GM23338 (cell line): ENCODE measurements around the gene CD300A. TPM values are rescaled to one million over a fixed set of nuclear protein-coding genes. Genes with fewer than 3 reads are reported as not detected.
A peak's percentile ranks its signal among the peaks of the same experiment; 100 is the strongest.

Source experiments
- ATAC-seq: fragments of 200-7000 bp; cut with Tn5 transposase; 3 replicates; pipeline ENCODE4 v1.9.1; 2020
- DNase-seq: peaks from one replicate; pipeline ENCODE4 v3.0.0-alpha.2; 2015; ENCODE audit warnings: low spot score
- H2AFZ ChIP-seq: fragments of 200-600 bp; sonication (generic); 2 replicates; pipeline ENCODE4 v1.8.0; 2016; ENCODE audit warnings: antibody characterized with exemption, mild to moderate bottlenecking, moderate library complexity
- H3F3A ChIP-seq: fragments of 200-600 bp; sonication (generic); replicated peaks from 2 replicates; pipeline ENCODE4 v1.8.0; 2017; ENCODE audit warnings: antibody characterized with exemption, mixed run types, low read depth
- H3K27ac ChIP-seq: fragments of 200-600 bp; sonication (generic); 2 replicates; pipeline ENCODE4 v1.6.1; 2016; ENCODE audit warnings: low read depth
- H3K27me3 ChIP-seq: fragments of 200-600 bp; sonication (generic); 2 replicates; pipeline ENCODE4 v1.8.0; 2016; ENCODE audit warnings: mild to moderate bottlenecking, mixed run types, moderate library complexity; ENCODE audit not compliant: insufficient read depth
- H3K36me3 ChIP-seq: fragments of 200-600 bp; sonication (generic); 2 replicates; pipeline ENCODE4 v1.8.0; 2016; ENCODE audit warnings: mild to moderate bottlenecking; ENCODE audit not compliant: insufficient read depth
- H3K4me1 ChIP-seq: fragments of 200-600 bp; sonication (generic); 2 replicates; pipeline ENCODE4 v1.8.0; 2016; ENCODE audit warnings: mild to moderate bottlenecking, moderate library complexity; ENCODE audit not compliant: insufficient read depth
- H3K4me2 ChIP-seq: fragments of 200-600 bp; sonication (generic); 2 replicates; pipeline ENCODE4 v1.7.1; 2017; ENCODE audit warnings: mixed run types
- H3K4me3 ChIP-seq: fragments of 200-600 bp; sonication (generic); 2 replicates; pipeline ENCODE4 v1.6.1; 2016; ENCODE audit warnings: mixed run types
- H3K79me2 ChIP-seq: fragments of 200-600 bp; sonication (generic); replicated peaks from 2 replicates; pipeline ENCODE4 v1.8.0; 2017; ENCODE audit warnings: mild to moderate bottlenecking; ENCODE audit not compliant: insufficient read depth
- H3K9me2 ChIP-seq: fragments of 200-600 bp; sonication (generic); 2 replicates; pipeline ENCODE4 v1.8.0; 2017; ENCODE audit not compliant: insufficient read depth
- H4K20me1 ChIP-seq: fragments of 200-600 bp; sonication (generic); replicated peaks from 2 replicates; pipeline ENCODE4 v1.8.0; 2017; ENCODE audit warnings: mild to moderate bottlenecking; ENCODE audit not compliant: insufficient read depth
- H3K27ac Mint-ChIP-seq: 2 replicates; pipeline ENCODE4 v1.8.0; 2020; ENCODE audit warnings: inconsistent platforms, mild to moderate bottlenecking, moderate library complexity, mixed read lengths
- H3K27me3 Mint-ChIP-seq: 3 replicates; pipeline ENCODE4 v1.8.0; 2022; ENCODE audit warnings: low read depth, mild to moderate bottlenecking, moderate library complexity, mixed read lengths, inconsistent platforms; ENCODE audit not compliant: insufficient read depth, poor library complexity
- H3K36me3 Mint-ChIP-seq: 3 replicates; pipeline ENCODE4 v1.8.0; 2021; ENCODE audit warnings: low read depth, mild to moderate bottlenecking, inconsistent platforms, moderate library complexity, mixed read lengths
- H3K4me1 Mint-ChIP-seq: 3 replicates; pipeline ENCODE4 v1.8.0; 2020; ENCODE audit warnings: mild to moderate bottlenecking, inconsistent platforms, mixed read lengths
- H3K4me3 Mint-ChIP-seq: 3 replicates; pipeline ENCODE4 v1.8.0; 2021; ENCODE audit warnings: moderate library complexity, mild to moderate bottlenecking, inconsistent platforms, mixed read lengths
- H3K9me3 Mint-ChIP-seq: 3 replicates; pipeline ENCODE4 v1.8.0; 2020; ENCODE audit warnings: moderate library complexity, mild to moderate bottlenecking, inconsistent platforms, mixed read lengths
- EZH2 ChIP-seq: fragments of 200-600 bp; sonication (generic); IDR thresholded peaks from one replicate; pipeline ENCODE4 v1.8.0; 2017; ENCODE audit warnings: antibody characterized with exemption, mild to moderate bottlenecking, low read depth; ENCODE audit not compliant: unreplicated experiment
- EZH2phosphoT487 ChIP-seq: fragments of 200-600 bp; sonication (generic); IDR thresholded peaks from one replicate; pipeline ENCODE4 v1.8.1; 2018; ENCODE audit warnings: antibody characterized with exemption; ENCODE audit not compliant: unreplicated experiment
- POLR2AphosphoS5 ChIP-seq: IDR thresholded peaks from 2 replicates; pipeline ENCODE4 v1.6.1; 2016; ENCODE audit warnings: antibody characterized with exemption, low read depth
- STAT1 ChIP-seq: IDR thresholded peaks from one replicate; pipeline ENCODE4 v1.6.1; 2016; ENCODE audit warnings: antibody characterized with exemption; ENCODE audit not compliant: unreplicated experiment
- ZNF114 ChIP-seq: fragments of 250-450 bp; sonication (Bioruptor Pico); IDR thresholded peaks from 2 replicates; pipeline ENCODE4 v1.5.0; 2020; ENCODE audit warnings: mild to moderate bottlenecking, moderate library complexity
- ZNF462 ChIP-seq: fragments of 250-450 bp; sonication (Bioruptor Pico); IDR thresholded peaks from 2 replicates; pipeline ENCODE4 v1.5.0; 2020; ENCODE audit warnings: mild to moderate bottlenecking, moderate library complexity
- polyA plus RNA-seq: library from polyadenylated mRNA; unstranded; fragments of >200 nt; fragmentation: Nextera tagmentation; extraction: Ambion mirVana; gene quantifications from 2 replicates; pipeline ENCODE4 v1.2.1, GENCODE V29; 2016
- total RNA-seq: library from RNA; depleted of rRNA; stranded (reverse); fragments of >200 nt; shearing (Covaris generic); gene quantifications from 2 replicates; pipeline ENCODE4 v1.2.3, GENCODE V29; 2014

CD300A gene
- total and polyA plus RNA-seq, 2 experiments from 2014 or later = 0.37 to 0.45 TPM

DNA sequence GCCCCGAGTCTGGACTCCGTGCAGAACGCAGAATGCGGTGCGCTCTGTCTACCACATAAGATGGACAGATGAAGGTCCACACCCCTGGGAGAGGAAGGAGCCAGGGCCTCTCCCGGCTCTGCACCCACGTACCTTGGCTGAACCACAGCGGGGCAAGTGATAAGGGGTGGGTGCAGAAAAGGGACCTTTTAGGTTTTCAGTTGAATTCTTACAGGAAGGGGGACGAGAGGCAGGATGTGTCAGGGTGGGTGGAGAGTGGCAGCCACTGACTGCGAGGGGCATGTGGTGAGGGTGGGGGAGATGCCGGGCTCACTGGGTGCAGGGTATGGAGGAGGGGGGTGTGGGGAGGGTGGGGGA, 372 bp downstream of the CD300A start (continued):
- TF ChIP-seq ZNF462 (CRISPR knock-in tag) = no peak
- no peak for TF ChIP-seq POLR2AphosphoS5
- no peak for TF ChIP-seq STAT1
- no peak for TF ChIP-seq EZH2phosphoT487
- no peak for TF ChIP-seq ZNF114 (CRISPR knock-in tag)

GRCh38 chr17:74467221-74467951, 952 bp downstream of the CD300A start:
- DNase-seq (peak; percentile 54), ATAC-seq (peak; percentile 78)
- TF ChIP-seq POLR2AphosphoS5 (no peak), EZH2 (peak; percentile 40)
- H3K4me2 ChIP-seq = peak overlapping the region; percentile 94
- H3K4me3 Mint-ChIP-seq = peak overlapping the region; percentile 62
- no peak overlapping the region for H3K27ac Mint-ChIP-seq
- H4K20me1 ChIP-seq = no peaks in the 10 kb centered on the region
- no peaks in the 10 kb centered on the region for H3K36me3 Mint-ChIP-seq
- peak overlapping the region; percentile 76 for H3K4me3 ChIP-seq
- H3K9me3 Mint-ChIP-seq = no peaks in the 10 kb centered on the region
- peaks cover 5% of the 10 kb centered on the region; the same call in 2 of the 3 replicates for H3K4me1 Mint-ChIP-seq
- no peak overlapping the region for H3K27ac ChIP-seq
- peaks cover 39% of the 10 kb centered on the region for H3K27me3 ChIP-seq
- H3K27me3 Mint-ChIP-seq = peaks cover 16% of the 10 kb centered on the region
- peaks cover 11% of the 10 kb centered on the region; the same call in 1 of the 2 replicates for H3F3A ChIP-seq
- H3K9me2 ChIP-seq = no peaks in the 10 kb centered on the region
- peak overlapping the region; percentile 94 for H2AFZ ChIP-seq
- H3K79me2 ChIP-seq = no peaks in the 10 kb centered on the region
- peaks cover 7% of the 10 kb centered on the region; the same call in 1 of the 2 replicates for H3K4me1 ChIP-seq
- no peaks in the 10 kb centered on the region for H3K36me3 ChIP-seq
